ENCODE measurements around the gene CCR5. TPM values are rescaled to one million over a fixed set of nuclear protein-coding genes. Genes with fewer than 3 reads are reported as not detected.

CCR5 gene
- total RNA-seq, 1 donor from 2014 or later = not detected

Other genes starting within 250 kb of the CCR5 start
- not detected in 2 replicates for gene CCR1, start 162.6 kb upstream of the CCR5 start, total RNA-seq
- not detected in 2 replicates for gene CCR3, start 128.5 kb upstream of the CCR5 start, total RNA-seq
- gene CCR2, start 16.8 kb upstream of the CCR5 start, total RNA-seq = not detected in 2 replicates
- 11.5 and 15.8 TPM in 2 replicates for gene CCRL2, start 36.3 kb downstream of the CCR5 start, total RNA-seq
- not detected in 2 replicates for gene LTF, start 94.0 kb downstream of the CCR5 start, total RNA-seq
- not detected in 2 replicates for gene RTP3, start 127.0 kb downstream of the CCR5 start, total RNA-seq
- 0.41 TPM in 1 of 2 replicates, not detected in the other for gene LRRC2, start 195.4 kb downstream of the CCR5 start, total RNA-seq
- gene FAM240A, start 241.6 kb downstream of the CCR5 start, total RNA-seq = not detected in 2 replicates